HG02763 (cell line): ENCODE data around the gene CACNA1I.

Source experiments
- ATAC-seq: cut with Tn5 transposase; IDR thresholded peaks from one replicate; pipeline ENCODE4 v1.9.1; 2021; ENCODE audit warnings: mild to moderate bottlenecking, moderate library complexity; ENCODE audit not compliant: unreplicated experiment

Gene CACNA1I

GRCh38 chr22:39646398-39647063, 76.0 kb downstream of the CACNA1I start:
- ATAC-seq = no peak

GRCh38 chr22:39647836-39648629, 77.5 kb downstream of the CACNA1I start:
- ATAC-seq = no peak

GRCh38 chr22:39648630-39648950, 78.0 kb downstream of the CACNA1I start:
- ATAC-seq = no peak

- ATAC-seq = no peak
Observed at GRCh38 chr22:39649500-39650089, 79.0 kb downstream of the CACNA1I start.

DNA sequence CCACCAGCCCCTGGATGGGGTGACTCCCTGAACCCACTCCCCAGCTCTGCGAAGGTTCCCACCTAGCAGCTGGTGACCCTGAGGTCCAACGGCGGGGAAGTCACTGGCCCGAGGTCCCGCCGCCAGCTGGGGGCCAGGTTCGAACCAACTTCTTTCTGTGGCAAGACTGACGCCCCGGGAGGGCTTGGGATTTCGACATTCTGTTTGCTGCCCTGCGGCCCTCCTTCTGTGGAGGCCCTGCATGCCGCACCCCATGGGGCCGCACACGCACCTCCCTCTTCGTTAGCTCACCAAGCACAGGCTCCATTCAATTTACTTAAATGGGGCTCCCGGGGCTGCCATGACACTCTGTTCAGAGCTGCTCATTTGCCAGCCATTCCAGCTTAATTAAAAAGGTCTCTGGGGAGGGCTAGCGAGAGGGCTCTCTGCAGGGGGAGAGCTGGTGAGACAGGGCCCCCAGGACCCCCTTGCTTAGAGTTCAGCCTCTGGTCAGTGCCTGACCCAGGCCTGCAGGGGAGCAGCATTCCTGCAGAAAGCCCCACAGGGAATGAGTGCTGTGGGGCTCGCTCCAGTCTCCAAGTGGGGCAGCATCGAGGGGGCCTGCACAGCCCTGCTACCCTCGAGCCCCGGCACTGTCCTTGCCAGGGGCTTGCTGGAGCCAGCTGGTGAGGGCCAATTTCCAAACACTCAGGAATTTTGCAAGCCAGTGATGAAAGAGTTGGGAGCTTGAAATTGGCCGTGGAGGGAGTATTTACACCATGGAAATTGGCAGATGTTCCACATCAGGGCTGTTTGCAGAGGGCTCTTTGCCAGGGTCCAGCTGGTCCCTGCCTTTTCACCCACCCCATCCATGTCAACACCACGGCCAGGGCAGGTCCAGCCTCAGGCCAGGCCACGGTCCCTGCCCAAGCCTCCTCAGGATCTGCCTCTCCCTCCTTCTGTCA, 80.8 kb downstream of the CACNA1I start:
- ATAC-seq = no peak

GRCh38 chr22:39652990-39653786, 82.6 kb downstream of the CACNA1I start:
- no peak for ATAC-seq

- ATAC-seq = no peak
Observed at GRCh38 chr22:39653787-39654077, 83.2 kb downstream of the CACNA1I start.

- ATAC-seq = no peak
Observed at GRCh38 chr22:39654131-39654926, 83.8 kb downstream of the CACNA1I start.

- ATAC-seq = no peak
Observed at GRCh38 chr22:39655004-39655579, 84.5 kb downstream of the CACNA1I start.

DNA sequence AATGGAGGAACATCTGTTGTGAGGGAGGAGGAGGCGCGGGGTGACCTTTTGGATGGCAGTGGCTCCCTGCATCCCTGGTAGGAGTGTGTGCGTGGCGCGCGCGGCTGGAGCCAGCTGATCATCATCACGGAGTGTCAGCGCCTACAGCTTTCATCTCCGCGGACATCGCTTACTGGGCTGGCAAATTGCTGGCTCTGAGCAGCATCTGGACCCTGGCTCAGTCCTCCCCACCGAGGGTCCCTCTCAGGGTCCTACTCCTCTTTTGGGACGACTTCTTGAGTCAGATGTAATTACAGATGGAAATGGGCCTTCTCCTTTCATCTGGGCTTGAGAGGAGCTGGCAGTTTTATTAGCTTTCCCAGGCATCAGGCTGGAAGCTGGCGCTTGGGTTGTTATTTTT, 85.3 kb downstream of the CACNA1I start:
- no peak for ATAC-seq

GRCh38 chr22:39656495-39657490, 86.2 kb downstream of the CACNA1I start:
- no peak for ATAC-seq

- no peak for ATAC-seq
Observed at GRCh38 chr22:39658367-39658766, 87.8 kb downstream of the CACNA1I start.

DNA sequence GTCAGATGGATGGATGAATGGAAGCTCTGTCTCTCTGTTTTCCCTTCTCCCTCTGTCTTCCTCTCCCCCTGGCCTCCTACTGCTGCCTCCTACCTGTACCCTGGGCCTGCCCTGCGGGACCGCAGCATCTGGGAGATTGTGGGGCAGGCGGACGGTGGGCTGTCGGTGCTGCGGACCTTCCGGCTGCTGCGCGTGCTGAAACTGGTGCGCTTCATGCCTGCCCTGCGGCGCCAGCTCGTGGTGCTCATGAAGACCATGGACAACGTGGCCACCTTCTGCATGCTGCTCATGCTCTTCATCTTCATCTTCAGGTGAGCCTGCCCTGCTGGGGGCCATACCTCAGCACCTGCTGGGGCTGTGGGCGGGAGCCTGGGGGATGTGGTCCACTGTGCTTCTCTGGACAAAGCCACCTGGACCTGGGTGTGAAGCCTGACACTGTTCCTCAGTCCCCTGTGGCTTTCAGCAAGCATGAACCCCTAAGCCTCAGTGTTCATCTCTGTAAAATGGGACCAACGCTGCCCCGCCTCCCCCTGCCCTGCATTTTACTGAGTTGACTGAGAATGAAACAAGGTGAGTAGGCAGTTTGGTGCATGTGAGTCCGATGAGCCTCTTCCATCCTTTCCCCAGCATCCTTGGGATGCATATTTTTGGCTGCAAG, 88.4 kb downstream of the CACNA1I start:
- no peak for ATAC-seq

- ATAC-seq = no peak
Observed at GRCh38 chr22:39661501-39661841, 90.9 kb downstream of the CACNA1I start.

DNA sequence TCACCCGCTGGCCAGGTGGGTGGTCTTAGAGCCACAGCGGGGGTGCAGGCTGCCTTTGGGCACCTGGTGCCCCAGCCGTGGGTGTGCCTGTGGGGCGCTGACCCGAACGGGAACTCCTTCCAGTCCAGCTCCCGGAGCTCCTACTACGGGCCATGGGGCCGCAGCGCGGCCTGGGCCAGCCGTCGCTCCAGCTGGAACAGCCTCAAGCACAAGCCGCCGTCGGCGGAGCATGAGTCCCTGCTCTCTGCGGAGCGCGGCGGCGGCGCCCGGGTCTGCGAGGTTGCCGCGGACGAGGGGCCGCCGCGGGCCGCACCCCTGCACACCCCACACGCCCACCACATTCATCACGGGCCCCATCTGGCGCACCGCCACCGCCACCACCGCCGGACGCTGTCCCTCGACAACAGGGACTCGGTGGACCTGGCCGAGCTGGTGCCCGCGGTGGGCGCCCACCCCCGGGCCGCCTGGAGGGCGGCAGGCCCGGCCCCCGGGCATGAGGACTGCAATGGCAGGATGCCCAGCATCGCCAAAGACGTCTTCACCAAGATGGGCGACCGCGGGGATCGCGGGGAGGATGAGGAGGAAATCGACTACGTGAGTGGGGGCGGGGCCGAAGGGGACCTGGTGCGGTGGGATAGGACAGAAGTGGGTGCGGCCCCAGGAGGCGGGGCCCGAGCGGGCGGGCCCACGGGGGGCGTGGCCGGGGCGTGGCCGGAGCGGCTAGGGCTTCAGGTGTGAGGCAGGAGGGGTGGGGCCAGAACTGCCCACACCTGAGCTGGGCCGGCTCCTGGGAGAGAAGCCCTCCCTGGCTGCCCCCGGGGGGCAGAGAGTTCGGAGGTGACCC, 91.5 kb downstream of the CACNA1I start:
- ATAC-seq = no peak

GRCh38 chr22:39662686-39663052, 92.1 kb downstream of the CACNA1I start:
- no peak for ATAC-seq

- ATAC-seq = no peak
Observed at GRCh38 chr22:39663751-39664150, 93.2 kb downstream of the CACNA1I start.
